A549 (cell line): ENCODE data around the gene C20orf204. TPM values are rescaled to one million over a fixed set of nuclear protein-coding genes. Genes with fewer than 3 reads are reported as not detected.

Experiments used
- ATAC-seq, 2 experiments: fragments of 200-7000 bp in 1 of 2; fragments of >200 bp in 1 of 2; cut with Nextera tagmentation in 1 of 2; cut with Tn5 transposase in 1 of 2; 3 replicates each; pipeline versions ENCODE4 v1.8.0 to v1.9.1; 2018 to 2020; ENCODE audit warnings: mild to moderate bottlenecking in 1 of 2, moderate library complexity in 1 of 2
- CTCF ChIA-PET: fragments of 300-600 bp; sonication (Branson Sonifier 250); formaldehyde crosslinking; extraction: SDS; loops from one replicate; lab custom pipeline; 2021; ENCODE audit warnings: antibody characterized with exemption, inconsistent platforms; lab: Yijun Ruan, JAX
- POLR2A ChIA-PET: fragments of 350-600 bp; formaldehyde crosslinking; extraction: SDS; loops from one replicate; lab custom pipeline; 2021; ENCODE audit warnings: antibody characterized with exemption, inconsistent platforms; lab: Yijun Ruan, JAX
- DNase-seq, 2 experiments: peaks; one replicate each; pipeline versions ENCODE4 v3.0.0 to v3.0.0-alpha.2; 2011 to 2016; ENCODE audit warnings: low read depth in 1 of 2, low spot score in 1 of 2
- FAIRE-seq: peaks from 2 replicates; lab custom pipeline; 2011; peaks lifted over from hg19 to GRCh38; lab: Jason Lieb, UNC
- H3K27ac ChIP-seq, 2 experiments: fragments of >200 bp; sonication (Bioruptor Twin); formaldehyde crosslinking; 3 replicates each; pipeline ENCODE4 v1.5.1; 2016 to 2017
- H3K4me1 ChIP-seq: fragments of >200 bp; sonication (Bioruptor Twin); formaldehyde crosslinking; 3 replicates; pipeline ENCODE4 v1.6.1; 2016
- H3K4me2 ChIP-seq: fragments of >200 bp; sonication (Bioruptor Twin); formaldehyde crosslinking; 3 replicates; pipeline ENCODE4 v1.6.1; 2016
- H3K4me3 ChIP-seq: fragments of >200 bp; sonication (Bioruptor Twin); formaldehyde crosslinking; 3 replicates; pipeline ENCODE4 v1.5.1; 2016
- H3K9me3 ChIP-seq: fragments of >200 bp; sonication (Bioruptor Twin); formaldehyde crosslinking; 3 replicates; pipeline ENCODE4 v1.6.1; 2016
- CTCF ChIP-seq: fragments of >200 bp; sonication (Bioruptor Twin); formaldehyde crosslinking; IDR thresholded peaks from 3 replicates; pipeline ENCODE4 v1.5.1; 2016
- EHF ChIP-seq: fragments of 250-450 bp; sonication (Bioruptor Pico); IDR thresholded peaks from 2 replicates; pipeline ENCODE4 v1.5.0; 2020; ENCODE audit warnings: mild to moderate bottlenecking
- HES2 ChIP-seq: fragments of >200 bp; sonication (Bioruptor Twin); formaldehyde crosslinking; IDR thresholded peaks from 2 replicates; pipeline ENCODE4 v1.6.1; 2016
- NPAS2 ChIP-seq: fragments of 250-450 bp; sonication (Bioruptor Pico); IDR thresholded peaks from 2 replicates; pipeline ENCODE4 v1.8.0; 2022; ENCODE audit warnings: mild to moderate bottlenecking, moderate library complexity, borderline replicate concordance
- POLR2AphosphoS2 ChIP-seq: conservative IDR thresholded peaks from 2 replicates; pipeline ENCODE4 v1.6.1; 2012; ENCODE audit warnings: low read length, improper control_type of control experiment, inconsistent platforms
- RAD21 ChIP-seq, 2 experiments: fragments of >200 bp in 1 of 2; sonication (Bioruptor Twin) in 1 of 2; formaldehyde crosslinking in 1 of 2; IDR thresholded peaks in 1 of 2; conservative IDR thresholded peaks in 1 of 2; 2 replicates in 1 of 2; 3 replicates in 1 of 2; pipeline ENCODE4 v1.6.1; 2012 to 2018; ENCODE audit warnings: inconsistent platforms in 1 of 2
- RARB ChIP-seq: fragments of 250-450 bp; sonication (Bioruptor Pico); IDR thresholded peaks from 2 replicates; pipeline ENCODE4 v1.8.0; 2021; ENCODE audit warnings: mild to moderate bottlenecking, moderate library complexity
- RFX5 ChIP-seq: fragments of 450-650 bp; IDR thresholded peaks from 2 replicates; pipeline ENCODE4 v1.7.1; 2014; ENCODE audit warnings: antibody characterized with exemption, mild to moderate bottlenecking, moderate library complexity
- RNF2 ChIP-seq: fragments of 200-600 bp; sonication (generic); IDR thresholded peaks from 2 replicates; pipeline ENCODE4 v1.6.1; 2016; ENCODE audit warnings: low read depth, mild to moderate bottlenecking, antibody characterized with exemption, moderate library complexity, borderline replicate concordance
- TFCP2L1 ChIP-seq: fragments of 250-450 bp; sonication (Bioruptor Pico); IDR thresholded peaks from 2 replicates; pipeline ENCODE4 v1.5.0; 2021; ENCODE audit warnings: mild to moderate bottlenecking
- WGBS: methylation state at CpG from one replicate; pipeline ENCODE4 v1.1.6; 2017; ENCODE audit errors: missing lambda C conversion rate; 5-methylcytosine and 5-hydroxymethylcytosine counted together
- polyA plus RNA-seq, 4 experiments: library from polyadenylated mRNA; depleted of rRNA in 3 of 4; stranded (reverse); fragments of >200 nt; fragmentation: RNase III in 1 of 4; extraction: RNeasy Plus Mini Kit Qiagen cat#74134 plus additional on column Dnase treatment in 1 of 4; gene quantifications; 2 replicates in 3 of 4; 3 replicates in 1 of 4; pipeline ENCODE4 v1.2.3, GENCODE V29; 2011 to 2017
- TF ChIP-seq, protein P1 (sequence below): fragments of 450-650 bp; IDR thresholded peaks from 2 replicates; pipeline ENCODE4 v1.6.1; 2014; ENCODE audit warnings: antibody characterized with exemption
- TF ChIP-seq, protein P2 (sequence below): fragments of 200-600 bp; sonication (generic); IDR thresholded peaks from 2 replicates; pipeline ENCODE4 v1.6.1; 2016; ENCODE audit warnings: antibody characterized with exemption, mild to moderate bottlenecking, moderate library complexity
- TF ChIP-seq, protein P3 (sequence below): IDR thresholded peaks from 2 replicates; pipeline ENCODE4 v1.6.1; 2012
- TF ChIP-seq, protein P4 (sequence below): fragments of 150-350 bp; IDR thresholded peaks from 2 replicates; pipeline ENCODE4 v1.6.1; 2014; ENCODE audit warnings: low read depth, mild to moderate bottlenecking, low read length

The C20orf204 gene
- polyA plus RNA-seq, 2 of the 4 experiments (the other 2 are of a cell fraction): 0.21 to 0.59 TPM

DNA sequence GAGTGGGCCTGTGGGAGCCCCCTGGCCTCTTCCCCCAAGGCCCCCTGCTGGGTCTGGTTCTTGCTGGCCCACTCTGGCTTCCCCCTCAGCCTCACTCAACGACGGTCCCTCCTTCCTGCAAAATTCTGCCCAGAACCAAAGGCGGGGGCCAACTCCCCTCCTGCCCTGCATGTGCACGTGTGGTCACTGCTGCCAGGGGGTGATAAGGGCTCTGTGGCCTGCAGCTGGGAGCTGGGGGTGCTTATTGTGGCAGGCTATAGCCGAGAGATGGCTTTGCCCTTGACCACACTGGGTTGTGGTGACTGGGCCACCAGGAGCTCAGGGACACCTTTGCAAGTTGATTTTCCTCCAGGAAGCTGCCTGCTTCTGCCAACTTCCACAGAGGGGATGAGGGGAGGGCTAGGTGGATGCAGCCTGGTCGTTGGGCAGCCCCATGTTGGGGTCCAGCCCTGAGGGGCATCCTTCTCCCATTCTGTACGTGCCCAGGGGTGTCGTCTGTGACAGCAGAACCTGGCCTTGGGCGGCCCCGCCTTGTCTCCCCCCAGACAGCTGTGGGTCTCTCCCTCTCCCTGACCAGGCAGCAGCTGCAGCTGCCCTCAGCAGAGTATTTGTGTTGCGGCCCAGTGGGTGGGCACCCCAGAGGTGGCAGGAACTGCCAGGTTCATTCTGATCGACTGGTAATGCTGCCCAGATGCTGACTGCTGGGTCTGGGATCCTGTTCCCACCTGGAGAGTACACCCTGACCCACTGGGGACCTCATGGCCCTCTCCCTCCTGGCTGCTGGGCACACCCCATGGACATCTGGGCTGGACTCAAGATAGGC lies 32.6 kb downstream of the C20orf204 start:
- WGBS: 13% methylated on average over 1 of the region's 12 CpGs
- no peak overlapping the region for H3K4me3 ChIP-seq
- no peak overlapping the region for H3K4me2 ChIP-seq
- DNase-seq: no peak
- CTCF ChIA-PET: interaction anchor here (0.5 to 3.7 kb wide), 13 partner anchors 9 to 516 kb away, joined by 3 to 34 read pairs (median 6); partner anchors contain the start of genes OPRL1, RGS19 and SOX18
- TF ChIP-seq NPAS2 (CRISPR knock-in tag) (no peak), RNF2 (no peak), RAD21 (conservative IDR thresholded peaks at IDR 0.05 in 1 of 2, IDR thresholded peaks at IDR 0.05 in 1 of 2) (no peak), RARB (CRISPR knock-in tag) (no peak), RFX5 (no peak), POLR2AphosphoS2 (no peak), HES2 (no peak), CTCF (no peak), EHF (CRISPR knock-in tag) (no peak), TFCP2L1 (CRISPR knock-in tag) (no peak)
- TF ChIP-seq, protein P1, sequence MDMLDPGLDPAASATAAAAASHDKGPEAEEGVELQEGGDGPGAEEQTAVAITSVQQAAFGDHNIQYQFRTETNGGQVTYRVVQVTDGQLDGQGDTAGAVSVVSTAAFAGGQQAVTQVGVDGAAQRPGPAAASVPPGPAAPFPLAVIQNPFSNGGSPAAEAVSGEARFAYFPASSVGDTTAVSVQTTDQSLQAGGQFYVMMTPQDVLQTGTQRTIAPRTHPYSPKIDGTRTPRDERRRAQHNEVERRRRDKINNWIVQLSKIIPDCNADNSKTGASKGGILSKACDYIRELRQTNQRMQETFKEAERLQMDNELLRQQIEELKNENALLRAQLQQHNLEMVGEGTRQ: no peak
- TF ChIP-seq, protein P2, sequence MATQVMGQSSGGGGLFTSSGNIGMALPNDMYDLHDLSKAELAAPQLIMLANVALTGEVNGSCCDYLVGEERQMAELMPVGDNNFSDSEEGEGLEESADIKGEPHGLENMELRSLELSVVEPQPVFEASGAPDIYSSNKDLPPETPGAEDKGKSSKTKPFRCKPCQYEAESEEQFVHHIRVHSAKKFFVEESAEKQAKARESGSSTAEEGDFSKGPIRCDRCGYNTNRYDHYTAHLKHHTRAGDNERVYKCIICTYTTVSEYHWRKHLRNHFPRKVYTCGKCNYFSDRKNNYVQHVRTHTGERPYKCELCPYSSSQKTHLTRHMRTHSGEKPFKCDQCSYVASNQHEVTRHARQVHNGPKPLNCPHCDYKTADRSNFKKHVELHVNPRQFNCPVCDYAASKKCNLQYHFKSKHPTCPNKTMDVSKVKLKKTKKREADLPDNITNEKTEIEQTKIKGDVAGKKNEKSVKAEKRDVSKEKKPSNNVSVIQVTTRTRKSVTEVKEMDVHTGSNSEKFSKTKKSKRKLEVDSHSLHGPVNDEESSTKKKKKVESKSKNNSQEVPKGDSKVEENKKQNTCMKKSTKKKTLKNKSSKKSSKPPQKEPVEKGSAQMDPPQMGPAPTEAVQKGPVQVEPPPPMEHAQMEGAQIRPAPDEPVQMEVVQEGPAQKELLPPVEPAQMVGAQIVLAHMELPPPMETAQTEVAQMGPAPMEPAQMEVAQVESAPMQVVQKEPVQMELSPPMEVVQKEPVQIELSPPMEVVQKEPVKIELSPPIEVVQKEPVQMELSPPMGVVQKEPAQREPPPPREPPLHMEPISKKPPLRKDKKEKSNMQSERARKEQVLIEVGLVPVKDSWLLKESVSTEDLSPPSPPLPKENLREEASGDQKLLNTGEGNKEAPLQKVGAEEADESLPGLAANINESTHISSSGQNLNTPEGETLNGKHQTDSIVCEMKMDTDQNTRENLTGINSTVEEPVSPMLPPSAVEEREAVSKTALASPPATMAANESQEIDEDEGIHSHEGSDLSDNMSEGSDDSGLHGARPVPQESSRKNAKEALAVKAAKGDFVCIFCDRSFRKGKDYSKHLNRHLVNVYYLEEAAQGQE: no peak
- TF ChIP-seq, protein P3, sequence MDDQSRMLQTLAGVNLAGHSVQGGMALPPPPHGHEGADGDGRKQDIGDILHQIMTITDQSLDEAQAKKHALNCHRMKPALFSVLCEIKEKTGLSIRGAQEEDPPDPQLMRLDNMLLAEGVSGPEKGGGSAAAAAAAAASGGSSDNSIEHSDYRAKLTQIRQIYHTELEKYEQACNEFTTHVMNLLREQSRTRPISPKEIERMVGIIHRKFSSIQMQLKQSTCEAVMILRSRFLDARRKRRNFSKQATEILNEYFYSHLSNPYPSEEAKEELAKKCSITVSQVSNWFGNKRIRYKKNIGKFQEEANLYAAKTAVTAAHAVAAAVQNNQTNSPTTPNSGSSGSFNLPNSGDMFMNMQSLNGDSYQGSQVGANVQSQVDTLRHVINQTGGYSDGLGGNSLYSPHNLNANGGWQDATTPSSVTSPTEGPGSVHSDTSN: no peak
- TF ChIP-seq, protein P4, sequence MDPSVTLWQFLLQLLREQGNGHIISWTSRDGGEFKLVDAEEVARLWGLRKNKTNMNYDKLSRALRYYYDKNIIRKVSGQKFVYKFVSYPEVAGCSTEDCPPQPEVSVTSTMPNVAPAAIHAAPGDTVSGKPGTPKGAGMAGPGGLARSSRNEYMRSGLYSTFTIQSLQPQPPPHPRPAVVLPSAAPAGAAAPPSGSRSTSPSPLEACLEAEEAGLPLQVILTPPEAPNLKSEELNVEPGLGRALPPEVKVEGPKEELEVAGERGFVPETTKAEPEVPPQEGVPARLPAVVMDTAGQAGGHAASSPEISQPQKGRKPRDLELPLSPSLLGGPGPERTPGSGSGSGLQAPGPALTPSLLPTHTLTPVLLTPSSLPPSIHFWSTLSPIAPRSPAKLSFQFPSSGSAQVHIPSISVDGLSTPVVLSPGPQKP: no peak
- POLR2A ChIA-PET: no interaction called here
- peaks cover 36% of the 10 kb centered on the region for H3K4me1 ChIP-seq
- FAIRE-seq: no peak
- no peak for ATAC-seq
- H3K9me3 ChIP-seq: no peaks in the 10 kb centered on the region
- H3K27ac ChIP-seq: no peak overlapping the region
